Psoas muscle (tissue), 8 donors: ENCODE measurements around the gene COL6A1. TPM values are rescaled to one million over a fixed set of nuclear protein-coding genes. Genes with fewer than 3 reads are reported as not detected.

Experiments
- ATAC-seq, 4 donors: fragments of 200-7000 bp; cut with Tn5 transposase; one replicate each; pipeline ENCODE4 v1.9.1; 2020; ENCODE audit warnings: moderate library complexity in 3 of 4, mild to moderate bottlenecking in 2 of 4
- DNase-seq, 2 donors: peaks; one replicate each; pipeline ENCODE4 v3.0.0-alpha.2; 2020
- H3K27ac ChIP-seq: fragments of 200-600 bp; one replicate; pipeline ENCODE4 v1.8.0; 2022
- H3K27me3 ChIP-seq, 3 donors: fragments of 200-600 bp in 1 of 3; one replicate each; pipeline versions ENCODE4 v1.6.1 to v1.8.0; 2013 to 2022; ENCODE audit warnings: low read length in 2 of 3, mild to moderate bottlenecking in 2 of 3, moderate library complexity in 1 of 3; ENCODE audit not compliant: insufficient read depth in 3 of 3
- H3K36me3 ChIP-seq, 2 donors: fragments of 200-600 bp in 1 of 2; one replicate each; pipeline versions ENCODE4 v1.6.1 to v1.8.0; 2013 to 2022; ENCODE audit warnings: low read depth in 1 of 2, mild to moderate bottlenecking in 1 of 2, moderate library complexity in 1 of 2; ENCODE audit not compliant: insufficient read depth in 1 of 2
- H3K4me1 ChIP-seq: fragments of 200-600 bp; one replicate; pipeline ENCODE4 v1.8.0; 2022
- H3K4me3 ChIP-seq: fragments of 200-600 bp; one replicate; pipeline ENCODE4 v1.8.0; 2022; ENCODE audit warnings: mild to moderate bottlenecking
- H3K9me3 ChIP-seq: fragments of 200-600 bp; one replicate; pipeline ENCODE4 v1.8.0; 2022
- CTCF ChIP-seq: fragments of 200-600 bp; IDR thresholded peaks from one replicate; pipeline ENCODE4 v1.8.0; 2022; ENCODE audit warnings: antibody characterized with exemption
- WGBS, 3 donors: extraction: QIAGEN DNeasy Blood & Tissue Kit; methylation state at CpG; one replicate each; pipeline versions ENCODE4 v1.1.6 to v1.1.7; 2013; 5-methylcytosine and 5-hydroxymethylcytosine counted together
- intact Hi-C, 2 donors: fragments of 100-400 bp; cut with DNase I; formaldehyde crosslinking; loops; one replicate each; pipeline versions ENCODE4 v1.11.0 to v1.14.2; 2022
- polyA plus RNA-seq, 3 donors: library from polyadenylated mRNA; stranded (reverse); fragments of 200-250 nt; gene quantifications; one replicate each; pipeline ENCODE4 v1.2.3, GENCODE V29; 2013
- total RNA-seq, 4 donors: library from RNA; stranded (reverse); fragmentation: NEBNext Ultra II Directional in 2 of 4; extraction: Animal tissue kit (Norgen Biotek cat#: 25700) in 2 of 4; gene quantifications; one replicate each; pipeline versions ENCODE4 v1.2.1 to v1.2.4, GENCODE V29; 2021 to 2023
- donor health status: healthy with polysubstance abuse.
- donor health status: DM: no; HTN: no; CAD: no; lungs with moderate emphysema.
- donor health status: Bipolar disorder and iron deficiency.
- donor health status: healthy.
- donor health status: DM: yes; HTN: yes; CAD: no.
- donor health status: DM: no; HTN: no; CAD: no.
- donor health status: DM: no; HTN: no; CAD: no.
- donor health status: DM: yes; HTN: yes; CAD: no.

Gene COL6A1
- total and polyA plus RNA-seq, 7 donors: 29.4 to 83.0 (median 36.1) TPM

DNA sequence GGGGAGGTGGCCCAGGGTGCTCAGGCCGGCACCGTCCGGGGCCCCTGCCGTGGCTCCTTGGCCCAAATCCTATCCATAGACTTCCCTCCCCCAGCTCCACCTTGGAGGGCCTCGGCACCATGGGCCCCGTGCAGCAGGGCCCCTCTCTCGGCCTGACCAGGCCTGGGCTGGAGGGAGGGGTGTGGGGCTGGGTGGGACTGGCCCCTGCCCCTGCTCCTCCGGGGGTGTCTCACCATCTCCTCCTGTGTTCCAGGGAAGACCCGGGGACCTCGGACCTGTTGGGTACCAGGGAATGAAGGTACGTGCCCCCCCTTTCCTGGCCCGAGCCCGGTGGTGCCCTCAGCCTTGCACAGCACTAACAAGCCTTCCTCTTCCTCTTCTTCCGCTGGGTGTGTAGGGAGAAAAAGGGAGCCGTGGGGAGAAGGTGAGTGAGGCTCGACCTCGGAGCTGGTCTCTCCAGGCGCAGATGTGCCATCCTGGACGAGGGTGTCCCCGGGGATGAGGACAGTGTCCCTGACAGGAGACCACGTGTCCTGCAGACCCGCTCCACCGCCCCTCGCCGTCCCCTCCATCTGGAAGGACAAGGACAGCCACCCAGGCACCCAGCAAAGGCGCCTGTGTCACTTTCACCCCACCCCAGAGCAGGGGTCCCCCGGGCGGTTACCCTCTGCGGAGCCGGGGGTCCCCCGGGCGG, 7.9 kb downstream of the COL6A1 start:
- WGBS, 3 donors: 89 to 93% (median 91%) methylated on average over 28 to 32 of the region's 32 CpGs
- no peak for TF ChIP-seq CTCF
- intact Hi-C loops: loop anchor here in 1 of 2 donors (10.0 kb wide), 1 partner anchor 1655 kb away; the partner anchor contains the start of gene CFAP410
- Histone ChIP-seq H3K9me3 (no peaks in the 10 kb centered on the region), H3K4me3 (no peak overlapping the region), H3K36me3 (peaks cover 0 to 66% of the 10 kb centered on the region in 2 donors), H3K4me1 (no peaks in the 10 kb centered on the region), H3K27ac (no peak overlapping the region), H3K27me3 (no peaks in the 10 kb centered on the region)
- ATAC-seq: no peak
- peak; percentile 15 to 45 for DNase-seq

GRCh38 chr21:45990049-45990711, 8.6 kb downstream of the COL6A1 start:
- intact Hi-C loops: no loop called here
- Histone ChIP-seq H3K4me3 (no peak overlapping the region), H3K27me3 (no peaks in the 10 kb centered on the region), H3K9me3 (no peaks in the 10 kb centered on the region), H3K36me3 (peaks cover 0 to 65% of the 10 kb centered on the region in 2 donors), H3K4me1 (no peaks in the 10 kb centered on the region), H3K27ac (no peak overlapping the region)
- DNase-seq (peak; percentile 14 to 49), ATAC-seq (no peak)
- 86 to 89% (median 87%) methylated on average over 25 to 30 of the region's 30 CpGs for WGBS, 3 donors
- no peak for TF ChIP-seq CTCF

DNA sequence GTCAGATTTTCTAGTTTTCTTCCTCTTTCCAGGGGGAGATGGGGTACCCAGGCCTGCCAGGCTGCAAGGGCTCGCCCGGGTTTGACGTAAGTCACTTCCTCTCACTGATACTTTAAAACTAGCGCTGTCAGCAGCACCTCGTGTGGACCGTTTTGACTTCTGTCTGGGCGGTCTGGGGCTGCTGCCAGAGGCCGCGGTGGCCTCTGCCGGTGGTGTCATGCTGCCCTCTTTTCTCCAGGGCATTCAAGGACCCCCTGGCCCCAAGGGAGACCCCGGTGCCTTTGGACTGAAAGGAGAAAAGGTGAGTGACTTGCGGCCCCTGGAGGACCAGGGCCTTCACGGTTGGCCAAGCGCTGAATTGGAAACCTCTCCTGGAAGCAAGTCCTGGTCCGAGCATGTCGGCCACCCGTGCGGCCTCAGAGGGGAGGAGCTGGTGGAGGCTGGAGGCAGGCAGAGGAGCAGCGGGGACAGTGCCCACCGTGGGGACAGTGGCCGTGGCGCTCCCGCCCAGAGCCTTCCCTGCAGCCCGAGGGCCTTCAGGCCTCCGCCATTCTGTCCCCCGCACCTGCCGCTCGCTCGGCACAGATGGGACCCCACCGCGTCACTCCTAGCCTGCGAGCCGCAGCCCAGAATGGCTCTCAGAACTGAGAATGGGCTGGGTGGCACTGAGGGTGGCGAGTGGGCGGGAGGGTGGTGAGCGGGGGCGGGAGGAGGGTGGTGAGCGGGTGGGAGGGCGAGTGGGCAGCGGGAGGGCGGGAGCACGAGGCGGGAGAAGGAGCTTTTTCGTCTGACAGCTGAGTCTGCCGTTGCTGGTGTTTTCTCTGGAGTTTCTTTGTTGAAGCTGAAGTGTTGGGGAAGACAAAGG, 9.4 kb downstream of the COL6A1 start:
- H3K27me3 ChIP-seq: no peaks in the 10 kb centered on the region
- no peak overlapping the region for H3K27ac ChIP-seq
- no peak overlapping the region for H3K4me3 ChIP-seq
- no peaks in the 10 kb centered on the region for H3K9me3 ChIP-seq
- no peaks in the 10 kb centered on the region for H3K4me1 ChIP-seq
- intact Hi-C loops: no loop called here
- peaks cover 0 to 57% of the 10 kb centered on the region in 2 donors for H3K36me3 ChIP-seq
- WGBS, 3 donors: 84 to 87% (median 87%) methylated on average over 42 to 45 of the region's 45 CpGs
- ATAC-seq (no peak), DNase-seq (peak; percentile 20 to 52)
- no peak for TF ChIP-seq CTCF

- DNase-seq: peak in 1 of 2 donors; percentile 27
- intact Hi-C loops: no loop called here
- H3K27me3 ChIP-seq: no peaks in the 10 kb centered on the region
- WGBS, 3 donors: 89 to 93% (median 89%) methylated on average over 14 to 18 of the region's 18 CpGs
- no peak for TF ChIP-seq CTCF
- H3K36me3 ChIP-seq: peaks cover 0 to 50% of the 10 kb centered on the region in 2 donors
- H3K4me3 ChIP-seq: no peak overlapping the region
- ATAC-seq: no peak
- H3K4me1 ChIP-seq: no peaks in the 10 kb centered on the region
- H3K27ac ChIP-seq: no peak overlapping the region
- H3K9me3 ChIP-seq: no peaks in the 10 kb centered on the region
These were observed 10.2 kb downstream of the COL6A1 start for GRCh38 chr21:45991606-45992300.
